Measurements from ENCODE around the gene FCER1A.

GRCh38 chr1:159266832-159267231 is 35.3 kb upstream of the FCER1A start:
- TF ChIP-seq CTCF (IDR thresholded peaks at IDR 0.05): no peak
- no peak for TF ChIP-seq POLR2A (IDR thresholded peaks at IDR 0.05)
